HG03521 (cell line): ENCODE measurements around the gene PLXND1.
"Not testable (repeated sequence)": the region's sequence is repeated elsewhere in the genome, so short reads cannot be mapped to it uniquely, and the experiment has no call there.

Experiments
- ATAC-seq: cut with Tn5 transposase; IDR thresholded peaks from one replicate; pipeline ENCODE4 v1.9.1; 2021; ENCODE audit warnings: mild to moderate bottlenecking, moderate library complexity; ENCODE audit not compliant: unreplicated experiment

The PLXND1 gene

GRCh38 chr3:129552287-129553050 lies 54.0 kb downstream of the PLXND1 start:
- ATAC-seq = no peak

GRCh38 chr3:129549805-129550204 lies 56.7 kb downstream of the PLXND1 start:
- ATAC-seq = no peak

- no peak for ATAC-seq
Observed at GRCh38 chr3:129549006-129549800, 57.3 kb downstream of the PLXND1 start.

- no peak for ATAC-seq
Observed at GRCh38 chr3:129548104-129548965, 58.1 kb downstream of the PLXND1 start.

GRCh38 chr3:129547241-129547640 lies 59.2 kb downstream of the PLXND1 start:
- no peak for ATAC-seq

- not testable (repeated sequence) for ATAC-seq
Observed at GRCh38 chr3:129545951-129546350, 60.5 kb downstream of the PLXND1 start.

- no peak for ATAC-seq
Observed at GRCh38 chr3:129543999-129544398, 62.5 kb downstream of the PLXND1 start.

GRCh38 chr3:129543156-129543790 lies 63.2 kb downstream of the PLXND1 start, which contains the start of gene H1-8:
H1-8 (plus strand) TSS chr3:129543175; CDS start chr3:129543219, 44 bp downstream.
- ATAC-seq = no peak

- no peak for ATAC-seq
Observed at GRCh38 chr3:129542747-129543146, 63.7 kb downstream of the PLXND1 start.

GRCh38 chr3:129540776-129541516 lies 65.5 kb downstream of the PLXND1 start:
- no peak for ATAC-seq

- ATAC-seq = no peak
Observed at GRCh38 chr3:129539206-129539605, 67.3 kb downstream of the PLXND1 start.

GRCh38 chr3:129536804-129537203 lies 69.7 kb downstream of the PLXND1 start:
- ATAC-seq = no peak

GRCh38 chr3:129536374-129536667 lies 70.2 kb downstream of the PLXND1 start:
- ATAC-seq = no peak

GRCh38 chr3:129535075-129535474 lies 71.4 kb downstream of the PLXND1 start:
- ATAC-seq = no peak

- no peak for ATAC-seq
Observed at GRCh38 chr3:129534428-129535027, 71.9 kb downstream of the PLXND1 start.

GRCh38 chr3:129533406-129533805 lies 73.1 kb downstream of the PLXND1 start:
- no peak for ATAC-seq

- no peak for ATAC-seq
Observed at GRCh38 chr3:129532261-129532660, 74.2 kb downstream of the PLXND1 start.

GRCh38 chr3:129531699-129532098 lies 74.8 kb downstream of the PLXND1 start:
- ATAC-seq = no peak

- no peak for ATAC-seq
Observed at GRCh38 chr3:129530821-129531220, 75.7 kb downstream of the PLXND1 start.
